ENCODE measurements around the gene HOXD11.
A peak's percentile ranks its signal among the peaks of the same experiment; 100 is the strongest.

The HOXD11 gene

GRCh38 chr2:176124947-176125771 lies 18.1 kb downstream of the HOXD11 start:
- no peak overlapping the region for H3K9ac ChIP-seq (ENCODE audit: low read depth, low read length)
- no peaks in the 10 kb centered on the region for H3K36me3 ChIP-seq (ENCODE audit: control insufficient read depth, insufficient read depth, low read length)
- H3K27me3 ChIP-seq (ENCODE audit: control insufficient read depth, insufficient read depth, low read length) = peaks cover 100% of the 10 kb centered on the region
- no peak overlapping the region for H3K4me3 ChIP-seq (ENCODE audit: low read depth, low read length)
- H3K27ac ChIP-seq (ENCODE audit: low read depth, low read length) = no peak overlapping the region
- H3K4me1 ChIP-seq (ENCODE audit: control insufficient read depth, insufficient read depth, low read length) = peaks cover 9% of the 10 kb centered on the region; the same call in 1 of the 2 replicates
- H3K9me3 ChIP-seq (ENCODE audit: control insufficient read depth, insufficient read depth, low read length) = no peaks in the 10 kb centered on the region

GRCh38 chr2:176125772-176126054 lies 18.6 kb downstream of the HOXD11 start:
- Histone ChIP-seq H3K4me3 (ENCODE audit: low read depth, low read length) (no peak overlapping the region), H3K9ac (ENCODE audit: low read depth, low read length) (no peak overlapping the region), H3K4me1 (ENCODE audit: control insufficient read depth, insufficient read depth, low read length) (peaks cover 9% of the 10 kb centered on the region; the same call in 1 of the 2 replicates), H3K9me3 (ENCODE audit: control insufficient read depth, insufficient read depth, low read length) (no peaks in the 10 kb centered on the region), H3K27me3 (ENCODE audit: control insufficient read depth, insufficient read depth, low read length) (peaks cover 100% of the 10 kb centered on the region), H3K27ac (ENCODE audit: low read depth, low read length) (no peak overlapping the region), H3K36me3 (ENCODE audit: control insufficient read depth, insufficient read depth, low read length) (no peaks in the 10 kb centered on the region)

GRCh38 chr2:176126929-176127773 lies 20.1 kb downstream of the HOXD11 start:
- peaks cover 100% of the 10 kb centered on the region for H3K27me3 ChIP-seq (ENCODE audit: control insufficient read depth, insufficient read depth, low read length)
- H3K9me3 ChIP-seq (ENCODE audit: control insufficient read depth, insufficient read depth, low read length) = no peaks in the 10 kb centered on the region
- no peaks in the 10 kb centered on the region for H3K36me3 ChIP-seq (ENCODE audit: control insufficient read depth, insufficient read depth, low read length)
- no peak overlapping the region for H3K9ac ChIP-seq (ENCODE audit: low read depth, low read length)
- H3K4me1 ChIP-seq (ENCODE audit: control insufficient read depth, insufficient read depth, low read length) = peaks cover 6% of the 10 kb centered on the region; the same call in 1 of the 2 replicates
- no peak overlapping the region for H3K27ac ChIP-seq (ENCODE audit: low read depth, low read length)
- no peak overlapping the region for H3K4me3 ChIP-seq (ENCODE audit: low read depth, low read length)

- Histone ChIP-seq H3K27ac (ENCODE audit: low read depth, low read length) (no peak overlapping the region), H3K9ac (ENCODE audit: low read depth, low read length) (no peak overlapping the region), H3K36me3 (ENCODE audit: control insufficient read depth, insufficient read depth, low read length) (no peaks in the 10 kb centered on the region), H3K27me3 (ENCODE audit: control insufficient read depth, insufficient read depth, low read length) (peaks cover 100% of the 10 kb centered on the region), H3K9me3 (ENCODE audit: control insufficient read depth, insufficient read depth, low read length) (no peaks in the 10 kb centered on the region), H3K4me3 (ENCODE audit: low read depth, low read length) (no peak overlapping the region), H3K4me1 (ENCODE audit: control insufficient read depth, insufficient read depth, low read length) (peaks cover 10% of the 10 kb centered on the region)
Measured at GRCh38 chr2:176127774-176128072, 20.6 kb downstream of the HOXD11 start.

- peak overlapping the region; percentile 17; the same call in 1 of the 2 replicates for H3K4me3 ChIP-seq (ENCODE audit: low read depth, low read length)
- H3K4me1 ChIP-seq (ENCODE audit: control insufficient read depth, insufficient read depth, low read length) = peaks cover 10% of the 10 kb centered on the region
- no peak overlapping the region for H3K9ac ChIP-seq (ENCODE audit: low read depth, low read length)
- no peaks in the 10 kb centered on the region for H3K36me3 ChIP-seq (ENCODE audit: control insufficient read depth, insufficient read depth, low read length)
- H3K27me3 ChIP-seq (ENCODE audit: control insufficient read depth, insufficient read depth, low read length) = peaks cover 100% of the 10 kb centered on the region
- no peaks in the 10 kb centered on the region for H3K9me3 ChIP-seq (ENCODE audit: control insufficient read depth, insufficient read depth, low read length)
- H3K27ac ChIP-seq (ENCODE audit: low read depth, low read length) = no peak overlapping the region
Measured at GRCh38 chr2:176128172-176128981, 21.3 kb downstream of the HOXD11 start.

GRCh38 chr2:176128982-176129796 lies 22.1 kb downstream of the HOXD11 start, which contains the start of gene HOXD8:
Gene HOXD8 (plus strand): TSS chr2:176129705. CDS start chr2:176130367, 662 bp downstream.
- Histone ChIP-seq H3K4me3 (ENCODE audit: low read depth, low read length) (peak within 1 kb of the TSS; percentile 17), H3K27me3 (ENCODE audit: control insufficient read depth, insufficient read depth, low read length) (peaks cover 100% of the 10 kb centered on the region), H3K27ac (ENCODE audit: low read depth, low read length) (no peak within 1 kb of the TSS)

GRCh38 chr2:176129813-176130146 lies 22.7 kb downstream of the HOXD11 start:
- no peak overlapping the region for H3K4me3 ChIP-seq (ENCODE audit: low read depth, low read length)
- H3K36me3 ChIP-seq (ENCODE audit: control insufficient read depth, insufficient read depth, low read length) = no peaks in the 10 kb centered on the region
- peaks cover 10% of the 10 kb centered on the region for H3K4me1 ChIP-seq (ENCODE audit: control insufficient read depth, insufficient read depth, low read length)
- no peak overlapping the region for H3K27ac ChIP-seq (ENCODE audit: low read depth, low read length)
- H3K9me3 ChIP-seq (ENCODE audit: control insufficient read depth, insufficient read depth, low read length) = no peaks in the 10 kb centered on the region
- H3K9ac ChIP-seq (ENCODE audit: low read depth, low read length) = no peak overlapping the region
- peaks cover 100% of the 10 kb centered on the region for H3K27me3 ChIP-seq (ENCODE audit: control insufficient read depth, insufficient read depth, low read length)

More at GRCh38 chr2:176128982-176129796, 22.1 kb downstream of the HOXD11 start, which contains the start of gene HOXD8:
- H3K36me3 ChIP-seq (ENCODE audit: control insufficient read depth, insufficient read depth, low read length) = no peaks in the 10 kb centered on the region
- H3K9me3 ChIP-seq (ENCODE audit: control insufficient read depth, insufficient read depth, low read length) = no peaks in the 10 kb centered on the region
- no peak within 1 kb of the TSS for H3K9ac ChIP-seq (ENCODE audit: low read depth, low read length)
- peaks cover 10% of the 10 kb centered on the region for H3K4me1 ChIP-seq (ENCODE audit: control insufficient read depth, insufficient read depth, low read length)

GRCh38 chr2:176130147-176130956 lies 23.3 kb downstream of the HOXD11 start:
- Histone ChIP-seq H3K36me3 (ENCODE audit: control insufficient read depth, insufficient read depth, low read length) (no peaks in the 10 kb centered on the region), H3K9me3 (ENCODE audit: control insufficient read depth, insufficient read depth, low read length) (no peaks in the 10 kb centered on the region), H3K27me3 (ENCODE audit: control insufficient read depth, insufficient read depth, low read length) (peaks cover 100% of the 10 kb centered on the region), H3K9ac (ENCODE audit: low read depth, low read length) (no peak overlapping the region), H3K4me3 (ENCODE audit: low read depth, low read length) (no peak overlapping the region), H3K4me1 (ENCODE audit: control insufficient read depth, insufficient read depth, low read length) (peaks cover 10% of the 10 kb centered on the region), H3K27ac (ENCODE audit: low read depth, low read length) (no peak overlapping the region)

GRCh38 chr2:176130957-176131847 lies 24.1 kb downstream of the HOXD11 start:
- Histone ChIP-seq H3K9ac (ENCODE audit: low read depth, low read length) (no peak overlapping the region), H3K4me3 (ENCODE audit: low read depth, low read length) (no peak overlapping the region), H3K27me3 (ENCODE audit: control insufficient read depth, insufficient read depth, low read length) (peaks cover 100% of the 10 kb centered on the region), H3K9me3 (ENCODE audit: control insufficient read depth, insufficient read depth, low read length) (no peaks in the 10 kb centered on the region), H3K27ac (ENCODE audit: low read depth, low read length) (no peak overlapping the region), H3K4me1 (ENCODE audit: control insufficient read depth, insufficient read depth, low read length) (peaks cover 10% of the 10 kb centered on the region), H3K36me3 (ENCODE audit: control insufficient read depth, insufficient read depth, low read length) (no peaks in the 10 kb centered on the region)
